Neural crest cell (in vitro differentiated cells): ENCODE results near the gene SRPK3. TPM values are rescaled to one million over a fixed set of nuclear protein-coding genes. Genes with fewer than 3 reads are reported as not detected.

Experiments
- DNase-seq: peaks from one replicate; pipeline ENCODE4 v3.0.0; 2021; ENCODE audit warnings: low read depth, mixed read lengths, low spot score
- H3K27ac Mint-ChIP-seq: one replicate; pipeline ENCODE4 v1.8.0; 2021; ENCODE audit warnings: mild to moderate bottlenecking, mixed read lengths; ENCODE audit not compliant: unreplicated experiment
- H3K27me3 Mint-ChIP-seq: 2 replicates; pipeline ENCODE4 v1.8.0; 2021; ENCODE audit warnings: low read depth, mild to moderate bottlenecking, mixed read lengths
- H3K36me3 Mint-ChIP-seq: 2 replicates; pipeline ENCODE4 v1.8.0; 2021; ENCODE audit warnings: low read depth, mild to moderate bottlenecking, mixed read lengths
- H3K4me1 Mint-ChIP-seq: 2 replicates; pipeline ENCODE4 v1.8.0; 2021; ENCODE audit warnings: mixed read lengths
- H3K4me3 Mint-ChIP-seq: one replicate; pipeline ENCODE4 v1.8.0; 2021; ENCODE audit warnings: mild to moderate bottlenecking, mixed read lengths
- H3K9me3 Mint-ChIP-seq: 2 replicates; pipeline ENCODE4 v1.8.0; 2021; ENCODE audit warnings: mixed read lengths
- CTCF ChIP-seq: fragments of 200-600 bp; sonication (generic); conservative IDR thresholded peaks from 2 replicates; pipeline ENCODE4 v1.5.0; 2021; ENCODE audit warnings: antibody characterized with exemption, mild to moderate bottlenecking
- total RNA-seq: library from RNA; stranded (reverse); gene quantifications from 2 replicates; pipeline ENCODE4 v1.2.1, GENCODE V29; 2021

Gene SRPK3
- total RNA-seq, 1 donor from 2014 or later, result 0.14 TPM

- H3K27me3 Mint-ChIP-seq, result no peaks in the 10 kb centered on the region
These were observed 12.3 kb upstream of the SRPK3 start for GRCh38 chrX:153768311-153769157.

GRCh38 chrX:153769158-153769864 is 11.5 kb upstream of the SRPK3 start:
- H3K27me3 Mint-ChIP-seq, result no peaks in the 10 kb centered on the region
- no peak for DNase-seq
- TF ChIP-seq CTCF, result no peak
- H3K4me1 Mint-ChIP-seq, result peaks cover 8% of the 10 kb centered on the region
- H3K36me3 Mint-ChIP-seq, result no peaks in the 10 kb centered on the region
- no peak overlapping the region for H3K27ac Mint-ChIP-seq
- no peaks in the 10 kb centered on the region for H3K9me3 Mint-ChIP-seq
- no peak overlapping the region for H3K4me3 Mint-ChIP-seq

More at GRCh38 chrX:153768311-153769157, 12.3 kb upstream of the SRPK3 start:
- H3K27ac Mint-ChIP-seq, result no peak overlapping the region
- no peaks in the 10 kb centered on the region for H3K36me3 Mint-ChIP-seq
- peaks cover 12% of the 10 kb centered on the region for H3K4me1 Mint-ChIP-seq
- DNase-seq, result no peak
- H3K9me3 Mint-ChIP-seq, result no peaks in the 10 kb centered on the region
- H3K4me3 Mint-ChIP-seq, result no peak overlapping the region
- TF ChIP-seq CTCF, result no peak

GRCh38 chrX:153769865-153770600 is 10.8 kb upstream of the SRPK3 start:
- H3K27ac Mint-ChIP-seq, result no peak overlapping the region
- no peak for DNase-seq
- peaks cover 8% of the 10 kb centered on the region for H3K4me1 Mint-ChIP-seq
- no peak for TF ChIP-seq CTCF
- no peaks in the 10 kb centered on the region for H3K36me3 Mint-ChIP-seq
- H3K9me3 Mint-ChIP-seq, result no peaks in the 10 kb centered on the region
- no peaks in the 10 kb centered on the region for H3K27me3 Mint-ChIP-seq
- H3K4me3 Mint-ChIP-seq, result no peak overlapping the region

- H3K27me3 Mint-ChIP-seq, result no peaks in the 10 kb centered on the region
- H3K27ac Mint-ChIP-seq, result no peak overlapping the region
- peaks cover 8% of the 10 kb centered on the region for H3K4me1 Mint-ChIP-seq
- H3K4me3 Mint-ChIP-seq, result no peak overlapping the region
- H3K9me3 Mint-ChIP-seq, result no peaks in the 10 kb centered on the region
- H3K36me3 Mint-ChIP-seq, result no peaks in the 10 kb centered on the region
- no peak for DNase-seq
- TF ChIP-seq CTCF, result no peak
These were observed 10.0 kb upstream of the SRPK3 start for GRCh38 chrX:153770601-153771414.
